Measurements from ENCODE around the gene AFAP1L2. TPM values are rescaled to one million over a fixed set of nuclear protein-coding genes. Genes with fewer than 3 reads are reported as not detected.

The AFAP1L2 gene
- total and polyA plus RNA-seq, 2 donors (not counting 1 experiment from before 2014, with no cell fraction given): 4.7 to 4.9 TPM

GRCh38 chr10:114352653-114353298 lies 51.5 kb downstream of the AFAP1L2 start:
- no peaks in the 10 kb centered on the region for H3K79me2 ChIP-seq (ENCODE audit: control insufficient read depth, insufficient read depth, low read length)
- no peaks in the 10 kb centered on the region for H3K9me3 Mint-ChIP-seq (ENCODE audit: insufficient read depth)
- H3K27ac ChIP-seq (ENCODE audit: low read length in 2 of 2): no peak overlapping the region
- H3K27me3 ChIP-seq (replicated peaks in 1 of 4; ENCODE audit: control extremely low read depth in 1 of 4, control insufficient read depth in 3 of 4, insufficient read depth in 4 of 4, low read length in 3 of 4): peaks cover 0 to 6% (median 2%) of the 10 kb centered on the region in 4 experiments
- no peak overlapping the region for H3K4me3 ChIP-seq (ENCODE audit: control extremely low read depth in 1 of 5, extremely low read depth in 1 of 5, insufficient read depth in 1 of 5, low read depth in 2 of 5, low read length in 4 of 5)
- H3K27ac Mint-ChIP-seq: no peak overlapping the region
- no peak overlapping the region for H3K4me2 ChIP-seq (replicated peaks; ENCODE audit: low read depth, low read length, poor library complexity, severe bottlenecking)
- no peaks in the 10 kb centered on the region for H3K9me3 ChIP-seq (ENCODE audit: control extremely low read depth in 1 of 3, control insufficient read depth in 2 of 3, insufficient read depth in 1 of 3, low read length in 2 of 3)
- TF ChIP-seq EZH2 (IDR thresholded peaks at IDR 0.05; ENCODE audit: borderline replicate concordance, insufficient read depth, low read depth, low read length, poor library complexity, severe bottlenecking) (no peak), CTCF (IDR thresholded peaks at IDR 0.05) (no peak)
- H3K4me1 Mint-ChIP-seq: no peaks in the 10 kb centered on the region
- no peak for ATAC-seq (ENCODE audit: low read depth)
- 97% methylated on average over 6 of the region's 9 CpGs for WGBS (ENCODE audit: insufficient coverage)
- H3K4me3 Mint-ChIP-seq: no peak overlapping the region
- no peak for DNase-seq
- no peak overlapping the region for H3K9ac ChIP-seq (ENCODE audit: low read length)
- H3K4me1 ChIP-seq (ENCODE audit: control insufficient read depth in 2 of 2, insufficient read depth in 2 of 2, low read length in 2 of 2): no peaks in the 10 kb centered on the region
- H2AFZ ChIP-seq (ENCODE audit: insufficient read depth, low read depth, low read length, poor library complexity, severe bottlenecking): no peak overlapping the region
- H3K36me3 ChIP-seq (replicated peaks in 1 of 2; ENCODE audit: control extremely low read depth in 1 of 2, control insufficient read depth in 1 of 2, extremely low read depth in 1 of 2, insufficient read depth in 2 of 2, low read length in 1 of 2): no peaks in the 10 kb centered on the region
- ChIA-PET CTCF (no interaction called here), POLR2A (no interaction called here)
- H4K20me1 ChIP-seq (ENCODE audit: control insufficient read depth, insufficient read depth, low read length, poor library complexity, severe bottlenecking): no peaks in the 10 kb centered on the region
- H3K27me3 Mint-ChIP-seq: peaks cover 11% of the 10 kb centered on the region
- intact Hi-C loops (cut with micrococcal nuclease): no loop called here

GRCh38 chr10:114350751-114351150 lies 53.6 kb downstream of the AFAP1L2 start:
- ChIA-PET CTCF (no interaction called here), POLR2A (no interaction called here)
- Mint-ChIP-seq H3K4me3 (no peak overlapping the region), H3K9me3 (ENCODE audit: insufficient read depth) (no peaks in the 10 kb centered on the region), H3K27me3 (peaks cover 11% of the 10 kb centered on the region), H3K27ac (no peak overlapping the region), H3K4me1 (no peaks in the 10 kb centered on the region)
- Histone ChIP-seq H3K4me3 (ENCODE audit: control extremely low read depth in 1 of 5, extremely low read depth in 1 of 5, insufficient read depth in 1 of 5, low read depth in 2 of 5, low read length in 4 of 5) (no peak overlapping the region), H3K9me3 (ENCODE audit: control extremely low read depth in 1 of 3, control insufficient read depth in 2 of 3, insufficient read depth in 1 of 3, low read length in 2 of 3) (no peaks in the 10 kb centered on the region), H3K36me3 (replicated peaks in 1 of 2; ENCODE audit: control extremely low read depth in 1 of 2, control insufficient read depth in 1 of 2, extremely low read depth in 1 of 2, insufficient read depth in 2 of 2, low read length in 1 of 2) (no peaks in the 10 kb centered on the region), H3K27me3 (replicated peaks in 1 of 4; ENCODE audit: control extremely low read depth in 1 of 4, control insufficient read depth in 3 of 4, insufficient read depth in 4 of 4, low read length in 3 of 4) (peaks cover 0 to 4% (median 0%) of the 10 kb centered on the region in 4 experiments), H3K4me1 (ENCODE audit: control insufficient read depth in 2 of 2, insufficient read depth in 2 of 2, low read length in 2 of 2) (no peaks in the 10 kb centered on the region), H3K27ac (ENCODE audit: low read length in 2 of 2) (no peak overlapping the region), H3K4me2 (replicated peaks; ENCODE audit: low read depth, low read length, poor library complexity, severe bottlenecking) (no peak overlapping the region), H2AFZ (ENCODE audit: insufficient read depth, low read depth, low read length, poor library complexity, severe bottlenecking) (no peak overlapping the region), H4K20me1 (ENCODE audit: control insufficient read depth, insufficient read depth, low read length, poor library complexity, severe bottlenecking) (no peaks in the 10 kb centered on the region), H3K9ac (ENCODE audit: low read length) (no peak overlapping the region), H3K79me2 (ENCODE audit: control insufficient read depth, insufficient read depth, low read length) (no peaks in the 10 kb centered on the region)
- ATAC-seq (ENCODE audit: low read depth) (no peak), DNase-seq (no peak)
- intact Hi-C loops (cut with micrococcal nuclease): no loop called here
- TF ChIP-seq EZH2 (IDR thresholded peaks at IDR 0.05; ENCODE audit: borderline replicate concordance, insufficient read depth, low read depth, low read length, poor library complexity, severe bottlenecking) (no peak), CTCF (IDR thresholded peaks at IDR 0.05) (no peak)
- 90% methylated on average over 7 of the region's 11 CpGs for WGBS (ENCODE audit: insufficient coverage)
